SK-N-MC (cell line): ENCODE results near the gene ANXA8.

Experiments
- EZH2 ChIP-seq: fragments of 200-600 bp; sonication (generic); IDR thresholded peaks from one replicate; pipeline ENCODE4 v1.6.1; 2017; ENCODE audit warnings: antibody characterized with exemption
- POLR2AphosphoS5 ChIP-seq: IDR thresholded peaks from 2 replicates; pipeline ENCODE4 v1.6.1; 2012; ENCODE audit warnings: mild to moderate bottlenecking, low read depth, low read length, borderline replicate concordance

DNA sequence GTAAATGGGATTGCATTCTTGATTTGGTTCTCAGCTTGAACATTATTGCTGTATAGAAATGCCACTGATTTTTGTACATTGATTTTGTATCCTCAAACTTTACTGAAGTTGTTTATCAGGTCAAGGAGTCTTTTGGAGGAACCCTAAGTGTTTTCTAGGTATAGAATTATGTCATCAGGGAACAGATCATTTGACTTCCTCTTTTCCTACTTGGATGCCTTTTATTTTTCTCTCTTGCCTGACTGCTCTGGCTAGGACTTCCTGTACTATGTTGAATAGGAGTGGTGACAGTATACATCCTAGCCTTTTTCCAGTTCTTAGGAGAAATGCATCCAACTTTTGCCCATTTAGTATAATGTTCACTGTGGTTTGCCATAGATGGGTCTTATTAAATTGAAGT, 48.8 kb downstream of the ANXA8 start:
- no peak for TF ChIP-seq EZH2
- TF ChIP-seq POLR2AphosphoS5, result no peak
